COLO668 (cell line): ENCODE data around the gene DRGX.

Source experiments
- DNase-seq: peaks from one replicate; lab custom pipeline; 2025; ENCODE audit not compliant: unreplicated experiment; lab: John Stamatoyannopoulos, UW

DRGX gene

DNA sequence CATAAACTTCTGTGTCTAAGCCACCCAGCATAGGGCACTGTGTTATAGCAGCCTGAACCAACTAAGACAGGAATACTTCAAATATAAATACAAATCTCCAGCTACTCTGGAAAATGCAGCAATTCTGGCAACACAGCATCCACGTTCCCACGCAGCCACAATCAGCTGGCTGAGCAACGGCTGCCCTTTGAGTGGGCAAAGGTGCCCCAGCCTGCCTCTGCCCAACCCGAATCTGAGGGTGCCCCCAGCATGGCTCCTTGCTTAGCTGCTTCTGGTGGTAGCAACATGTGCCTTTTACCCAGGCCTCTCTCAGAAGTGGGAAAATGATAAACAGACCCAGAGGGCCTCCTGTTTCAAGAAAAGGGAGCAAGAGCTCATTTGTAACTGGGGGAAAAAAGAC lies 12.0 kb downstream of the DRGX start:
- DNase-seq = no peak

DNA sequence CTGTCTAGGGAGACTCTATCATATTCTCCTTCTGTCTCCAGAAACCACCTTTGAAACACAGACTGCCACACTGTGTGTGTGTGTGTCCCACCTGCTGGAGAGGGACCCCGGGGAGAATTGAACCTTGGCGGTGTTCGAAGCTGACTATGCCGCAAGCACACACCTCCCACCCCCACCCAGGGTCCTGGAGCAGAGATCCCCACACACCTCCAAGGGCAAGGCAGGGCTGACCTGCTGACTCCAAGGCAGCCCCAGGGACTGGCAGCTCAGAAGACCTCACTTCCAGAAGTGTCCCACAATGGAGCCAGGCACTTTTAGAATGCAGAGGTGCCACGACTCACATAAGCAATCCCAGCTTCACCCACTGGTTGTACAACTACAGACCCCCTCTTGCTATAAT lies 13.1 kb downstream of the DRGX start:
- DNase-seq = no peak

DNA sequence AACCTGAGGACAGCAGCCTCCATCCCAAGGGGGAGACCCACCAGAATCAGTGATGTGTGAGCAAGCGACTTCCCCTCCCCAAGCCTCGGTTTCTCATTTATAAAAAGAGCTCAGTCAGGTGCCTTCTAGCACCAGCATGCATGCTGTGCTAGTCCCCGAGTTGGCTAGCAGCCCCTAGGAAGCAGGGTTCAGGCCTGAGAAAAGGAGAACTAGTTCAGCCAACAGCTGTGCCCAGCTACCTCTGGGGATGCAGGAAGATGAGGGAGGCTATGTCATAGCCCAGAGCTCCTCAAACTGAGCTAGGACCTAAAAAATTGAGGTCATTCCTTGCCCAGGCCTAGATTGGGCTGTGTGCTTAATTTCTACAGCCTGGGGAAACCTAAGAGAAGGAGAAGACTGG lies 13.7 kb downstream of the DRGX start:
- no peak for DNase-seq

DNA sequence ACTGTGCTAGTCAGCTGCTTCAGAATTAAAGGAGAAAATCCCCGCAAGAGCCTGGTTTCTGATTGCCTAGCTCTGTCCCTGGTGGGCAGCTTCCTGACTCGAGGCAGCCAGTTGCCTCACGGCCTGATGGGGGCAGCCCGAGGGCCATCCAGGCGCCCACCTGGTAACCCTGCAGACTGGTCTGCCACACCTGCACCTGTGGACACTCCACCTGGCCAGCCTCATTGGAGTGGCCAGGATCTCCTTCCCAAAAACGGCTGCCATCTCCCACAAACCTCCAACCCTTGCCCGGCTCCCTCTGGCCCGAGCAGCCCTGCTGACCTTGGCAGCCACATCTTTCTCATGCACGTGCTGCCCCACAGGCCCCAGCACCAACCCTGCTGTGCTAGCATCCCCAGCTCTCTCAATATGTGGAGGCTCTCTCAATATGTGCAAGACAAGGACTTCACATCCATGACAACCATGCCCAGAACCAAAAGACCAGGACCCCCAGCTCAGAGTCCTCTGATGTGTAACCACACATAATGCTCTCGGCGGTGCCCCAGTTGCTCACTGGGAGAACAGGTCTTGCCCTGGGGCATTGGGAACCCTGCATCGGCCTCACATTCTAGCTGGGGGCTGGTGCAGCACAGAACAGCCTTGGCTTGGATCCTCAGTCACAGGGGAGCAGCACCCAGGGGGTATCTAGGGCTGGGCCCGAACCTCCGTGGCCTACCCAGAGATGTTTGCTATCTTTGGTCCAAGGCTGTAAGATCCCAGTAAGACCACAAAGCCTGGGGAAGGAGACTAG lies 14.6 kb downstream of the DRGX start:
- DNase-seq = no peak

DNA sequence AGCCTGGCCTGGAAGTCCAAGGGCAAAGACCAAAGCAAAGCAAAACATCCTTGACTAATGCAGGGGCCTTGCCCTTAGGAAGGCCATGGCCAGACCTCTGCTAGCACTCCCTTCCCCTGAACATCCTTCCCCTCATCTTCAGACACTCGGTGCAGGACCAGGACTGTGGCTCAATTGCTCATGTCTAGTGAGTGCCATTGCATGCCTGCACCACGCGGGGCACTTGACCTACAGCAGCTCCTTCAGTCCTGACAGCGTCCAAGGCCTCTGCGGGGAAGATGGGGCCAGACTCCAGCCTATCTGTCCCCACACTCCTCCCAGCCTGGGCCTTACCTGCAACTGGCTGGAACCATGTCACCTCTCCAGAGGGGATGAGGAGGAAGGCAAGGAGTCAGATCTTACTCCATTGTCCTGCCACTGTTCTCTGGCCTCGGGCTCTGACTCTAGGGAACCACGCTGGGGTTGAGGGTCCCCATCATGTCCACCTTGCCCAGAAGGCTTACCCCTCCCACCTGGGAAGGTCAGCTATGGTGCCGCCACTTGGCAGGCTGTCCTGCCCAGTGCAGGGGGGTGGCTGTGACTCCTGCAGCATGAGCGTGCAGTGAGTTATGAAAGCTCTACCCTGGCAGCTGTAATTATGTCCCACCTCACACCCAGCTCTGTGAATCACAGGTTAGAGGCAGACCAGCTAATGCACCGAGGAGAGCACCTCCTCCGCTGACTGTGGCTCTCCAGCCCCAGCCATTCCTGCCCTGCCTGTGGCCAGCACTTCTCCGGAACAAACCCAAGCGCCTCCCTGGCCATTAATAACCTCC lies 16.1 kb downstream of the DRGX start:
- peak; percentile 0 for DNase-seq

DNA sequence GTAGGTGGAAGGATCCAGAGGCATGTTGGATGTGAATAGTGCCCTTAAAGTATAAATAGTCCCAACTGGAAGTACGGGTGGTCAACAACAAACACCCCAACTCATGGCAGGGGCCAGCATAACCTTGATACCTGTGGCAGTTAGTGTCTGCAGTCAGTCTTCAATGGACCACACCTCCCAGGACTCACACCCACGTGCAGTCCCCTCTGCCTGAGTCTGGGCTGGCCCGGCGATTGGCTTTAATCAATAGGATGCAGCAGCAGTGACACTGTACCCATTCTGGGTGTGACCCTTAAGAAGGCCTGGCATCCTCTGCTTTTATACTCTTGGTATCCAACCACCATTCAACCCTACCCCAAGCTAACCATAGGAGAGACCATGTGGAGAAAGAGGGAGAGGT lies 18.6 kb downstream of the DRGX start:
- DNase-seq = no peak

DNA sequence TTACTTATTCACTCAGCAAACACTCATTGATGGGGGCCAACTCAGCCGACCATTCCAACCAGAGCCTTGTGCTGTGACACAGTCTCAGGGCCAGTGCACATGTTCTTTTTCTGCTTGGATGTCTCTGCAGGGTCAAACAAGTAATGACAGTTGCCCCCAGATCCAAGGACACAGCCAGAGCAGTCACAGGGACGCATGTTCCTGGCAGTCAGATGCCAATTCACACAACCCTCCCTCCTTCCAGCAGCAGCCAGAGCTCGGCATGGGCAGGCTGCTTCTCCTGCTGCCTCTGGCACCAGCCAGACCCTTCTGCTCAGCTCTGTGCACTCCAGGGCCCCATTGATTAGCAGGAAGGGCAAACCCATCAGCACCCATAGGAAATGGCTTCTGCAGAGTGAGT lies 20.3 kb downstream of the DRGX start:
- DNase-seq = no peak

DNA sequence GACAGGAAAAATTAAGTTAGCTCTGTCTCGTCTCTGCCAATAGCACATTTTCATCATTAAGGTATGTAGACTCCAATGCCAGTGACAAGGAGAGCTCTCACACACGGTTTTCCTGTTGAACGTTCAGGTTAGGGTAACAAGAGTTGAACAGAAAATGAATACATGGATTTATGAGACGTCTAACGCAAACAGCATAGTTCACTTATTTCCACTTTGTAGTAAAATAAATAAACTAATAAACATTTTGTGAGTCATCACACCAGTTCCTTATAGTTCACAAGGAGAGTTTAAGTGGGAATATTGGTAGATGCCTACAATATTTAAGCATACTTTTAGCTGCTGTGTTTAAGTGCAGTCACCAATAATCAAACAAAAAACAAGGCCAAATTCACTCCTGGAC lies 21.1 kb downstream of the DRGX start:
- no peak for DNase-seq

DNA sequence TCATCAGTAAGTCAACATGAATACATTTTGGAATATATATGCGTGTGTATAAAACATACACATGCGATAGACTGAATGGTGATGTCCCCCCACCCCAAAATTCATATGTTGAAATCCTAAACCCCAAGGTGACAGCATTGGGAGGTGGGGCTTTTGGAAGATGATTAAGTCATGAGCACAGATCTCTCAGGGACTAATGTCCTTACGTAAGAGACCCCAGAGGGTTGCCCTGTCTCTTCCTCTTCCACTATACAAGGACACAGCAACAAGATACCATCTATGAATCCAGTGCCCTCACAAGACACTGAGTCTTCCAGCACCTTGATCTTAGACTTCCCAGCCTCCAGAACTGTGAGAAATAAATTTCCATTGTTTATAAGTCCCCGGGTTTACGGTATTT lies 22.5 kb downstream of the DRGX start:
- DNase-seq = no peak

DNA sequence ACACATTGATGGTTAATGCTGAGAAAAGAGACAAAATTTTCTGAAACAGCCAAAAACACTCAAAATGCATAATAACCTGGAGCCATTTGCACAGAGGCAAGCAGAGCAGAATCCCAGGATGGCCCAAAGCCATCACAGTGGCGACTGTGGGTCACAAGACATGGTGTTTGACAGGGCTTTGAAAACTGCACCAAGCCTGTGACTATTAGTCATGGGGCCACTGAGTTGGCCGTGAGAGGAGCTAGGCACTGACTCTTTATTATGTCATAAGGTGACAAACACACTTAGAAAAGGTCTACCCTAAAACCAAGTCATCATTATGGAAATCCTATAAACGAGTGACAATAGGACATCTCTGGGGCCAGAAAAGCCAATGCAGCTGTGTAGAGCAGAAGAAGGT lies 23.9 kb downstream of the DRGX start:
- DNase-seq = no peak

DNA sequence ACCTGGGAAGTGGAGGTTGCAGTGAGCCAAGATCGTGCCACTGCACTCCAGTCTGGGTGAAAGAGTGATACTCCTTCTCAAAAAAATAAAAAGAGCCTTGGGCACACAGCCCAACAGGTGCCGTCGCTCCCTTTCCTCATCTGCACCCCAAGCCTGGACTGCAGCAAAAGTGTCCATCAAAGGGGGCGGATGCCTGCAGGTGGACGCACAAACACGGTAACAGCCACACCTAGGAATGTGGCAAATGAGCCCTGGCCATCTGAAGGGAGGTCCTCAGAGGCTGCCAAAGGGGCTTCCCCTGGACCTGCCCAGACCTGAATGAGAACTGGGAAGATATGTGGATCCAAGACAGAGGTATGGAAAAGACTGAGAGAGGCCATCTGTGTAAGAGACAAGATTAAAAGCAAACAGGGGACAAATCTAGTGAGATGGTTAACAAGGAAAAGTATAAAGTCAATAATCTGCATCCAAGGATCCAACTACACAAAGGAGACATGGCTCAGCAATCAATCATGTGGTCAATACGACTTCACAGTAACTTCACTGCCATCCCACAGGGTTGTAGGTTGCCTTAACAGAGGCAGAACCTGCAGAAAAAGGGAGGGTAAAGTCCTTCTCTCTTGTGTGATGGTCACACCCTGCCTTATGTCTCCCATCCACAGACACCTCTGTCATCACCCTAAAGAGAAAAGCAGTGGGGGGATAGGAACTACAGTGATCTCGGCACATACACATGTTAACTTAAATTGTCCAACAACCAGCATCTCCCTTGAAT lies 25.4 kb downstream of the DRGX start:
- DNase-seq = no peak

DNA sequence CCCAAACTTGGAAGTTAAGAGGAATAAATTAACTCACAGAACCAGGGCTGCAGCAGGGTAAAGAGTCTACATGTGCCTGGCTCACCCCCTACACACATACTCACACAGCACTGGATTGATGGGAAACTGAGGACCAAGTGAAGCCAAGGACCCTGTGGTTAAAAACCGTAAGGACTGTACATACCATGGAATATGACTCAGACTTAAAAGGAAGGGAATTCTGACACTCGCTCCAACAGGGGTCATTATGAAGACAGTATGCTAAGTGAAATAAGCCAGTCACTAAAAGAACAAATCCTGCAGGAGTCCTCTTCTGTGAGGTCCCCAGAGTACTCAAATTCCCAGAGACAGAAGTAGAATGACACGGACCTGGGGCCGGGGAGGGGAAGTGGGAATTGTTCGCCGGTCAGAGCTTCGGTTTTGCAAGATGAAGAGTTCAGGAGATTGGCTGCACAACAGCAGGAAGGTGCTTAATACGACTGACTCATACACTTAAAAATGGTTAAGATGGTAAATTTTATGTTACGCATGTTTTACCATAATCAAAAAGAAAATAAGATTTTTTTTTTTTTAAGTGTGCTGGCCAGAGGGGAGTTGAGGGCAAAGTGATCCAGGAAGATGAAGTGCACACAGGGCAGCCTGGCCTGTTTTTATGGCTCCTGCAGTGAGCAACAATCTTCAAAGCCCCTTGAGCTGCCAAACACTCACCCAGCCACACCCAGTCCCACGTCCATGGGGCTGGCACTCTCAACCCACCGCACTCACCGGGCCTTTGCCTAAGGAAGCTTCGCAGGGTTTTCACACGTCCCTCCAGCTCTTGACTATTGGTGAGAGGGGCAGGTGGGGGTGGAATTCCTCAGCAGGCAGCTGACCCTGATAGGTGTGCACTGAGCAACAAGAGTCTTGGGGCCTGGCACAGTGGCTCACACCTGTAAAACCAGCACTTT lies 26.4 kb downstream of the DRGX start:
- no peak for DNase-seq

DNA sequence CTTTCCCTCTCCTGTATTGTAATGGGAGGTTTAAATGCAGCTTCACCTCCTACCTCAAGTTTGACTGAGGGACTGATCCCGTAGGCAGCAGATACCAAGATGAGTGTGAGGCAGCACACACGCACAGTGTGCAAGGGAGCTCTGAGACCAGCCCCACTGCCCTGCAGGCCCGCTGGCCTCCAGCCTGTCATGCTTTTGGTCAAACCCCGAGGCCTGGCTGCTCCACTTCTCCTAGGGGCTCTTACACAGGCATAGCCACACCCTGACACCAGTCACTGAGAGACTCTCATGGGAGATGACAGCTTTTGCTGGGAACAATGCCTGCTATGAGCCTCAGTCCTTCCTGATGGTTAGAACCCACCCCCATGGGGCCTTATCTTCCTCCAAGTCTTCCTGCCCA lies 27.6 kb downstream of the DRGX start:
- DNase-seq = no peak

DNA sequence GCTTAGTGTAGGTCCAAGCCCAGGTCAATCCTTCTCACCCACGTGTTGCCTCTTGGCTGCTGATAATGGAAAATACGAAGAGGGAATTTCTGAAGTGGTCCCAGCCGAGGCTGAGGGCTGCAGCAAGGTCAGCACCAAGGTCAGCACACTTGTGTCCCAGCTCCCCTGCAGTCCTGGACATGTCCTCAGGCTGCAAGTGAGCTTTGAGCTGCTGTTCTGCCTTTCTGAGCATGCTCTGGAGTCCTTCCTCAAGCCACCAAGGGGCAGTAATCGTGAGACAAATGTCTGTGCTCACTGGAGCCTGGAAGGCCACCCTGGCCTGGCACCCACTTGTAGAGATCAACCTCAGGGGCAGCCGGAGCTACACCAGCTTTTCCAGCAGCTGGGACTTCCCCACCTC lies 28.3 kb downstream of the DRGX start:
- no peak for DNase-seq

DNA sequence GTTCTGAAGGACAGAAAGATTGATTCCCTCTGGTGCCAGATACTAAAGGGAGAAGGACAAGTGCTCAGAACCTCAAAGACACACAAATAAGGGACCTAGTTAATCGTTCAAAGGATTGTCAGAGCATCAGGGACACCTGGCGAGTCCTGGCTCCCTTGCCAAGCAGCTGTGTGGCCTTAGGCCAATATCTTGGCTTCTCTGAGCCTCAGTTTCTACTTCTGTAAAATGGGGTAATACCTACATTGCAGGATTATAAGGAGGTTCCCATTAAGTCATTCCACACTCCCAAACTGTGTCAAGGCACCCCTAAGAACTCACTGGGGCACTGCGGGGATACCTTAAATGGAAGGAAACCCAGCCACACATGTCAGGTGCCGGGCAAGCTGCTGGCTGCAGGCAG lies 29.4 kb downstream of the DRGX start:
- DNase-seq = no peak

DNA sequence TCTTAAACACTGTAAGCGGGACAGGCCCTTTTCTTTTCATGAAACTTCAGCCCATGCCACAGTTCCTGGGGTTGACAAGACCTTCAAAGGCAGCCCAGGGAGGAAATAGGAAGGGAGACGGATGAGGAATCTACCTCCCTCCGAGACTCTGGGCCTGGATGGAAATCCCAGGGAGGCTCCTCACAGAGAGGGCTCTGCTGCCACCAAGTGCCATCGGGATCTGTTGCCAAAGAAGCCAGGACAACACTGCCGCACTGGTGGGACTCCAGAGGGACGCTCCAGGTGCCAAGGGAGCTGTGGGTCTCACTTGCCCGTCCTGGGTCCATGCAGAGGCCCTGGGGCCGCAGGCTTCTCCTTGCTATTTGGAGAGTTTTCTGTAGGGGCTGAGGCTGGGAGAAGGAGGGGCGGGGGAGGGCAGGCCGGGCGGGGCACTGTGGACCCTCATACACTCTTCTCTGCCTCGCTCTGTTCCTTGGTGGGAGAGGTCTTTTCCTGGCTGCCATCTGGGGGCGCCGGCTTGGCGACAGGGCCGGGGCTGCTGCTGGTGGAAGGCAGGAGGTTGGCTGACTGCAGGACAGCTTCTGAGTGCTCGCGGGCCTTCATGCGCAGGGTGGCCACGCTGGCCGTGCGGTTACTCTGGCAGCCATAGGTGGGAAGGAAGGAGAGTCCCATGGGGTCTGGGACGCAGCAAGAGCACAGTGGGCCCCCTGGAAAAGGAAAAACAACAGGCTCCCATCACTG lies 30.0 kb downstream of the DRGX start:
- DNase-seq = no peak

DNA sequence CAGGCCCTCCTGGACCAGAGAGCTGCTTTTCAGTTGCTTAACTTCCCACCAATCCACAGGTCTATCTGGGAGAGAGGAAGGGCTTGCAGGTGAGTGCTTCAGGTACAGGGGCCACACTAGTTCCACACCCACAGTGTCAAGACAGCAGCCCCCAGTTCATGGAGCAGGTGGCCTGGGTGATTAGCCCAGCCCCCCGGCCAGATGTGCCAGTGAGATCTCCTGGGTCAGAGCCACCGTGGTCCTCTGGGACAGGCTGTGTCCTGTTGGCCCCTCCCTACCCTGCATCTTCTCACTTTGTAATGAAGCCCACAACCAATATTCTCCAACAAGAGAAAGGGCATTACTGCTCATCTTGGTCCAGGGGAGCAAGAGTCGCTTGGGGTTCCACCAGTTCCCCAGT lies 30.6 kb downstream of the DRGX start:
- DNase-seq = no peak

DNA sequence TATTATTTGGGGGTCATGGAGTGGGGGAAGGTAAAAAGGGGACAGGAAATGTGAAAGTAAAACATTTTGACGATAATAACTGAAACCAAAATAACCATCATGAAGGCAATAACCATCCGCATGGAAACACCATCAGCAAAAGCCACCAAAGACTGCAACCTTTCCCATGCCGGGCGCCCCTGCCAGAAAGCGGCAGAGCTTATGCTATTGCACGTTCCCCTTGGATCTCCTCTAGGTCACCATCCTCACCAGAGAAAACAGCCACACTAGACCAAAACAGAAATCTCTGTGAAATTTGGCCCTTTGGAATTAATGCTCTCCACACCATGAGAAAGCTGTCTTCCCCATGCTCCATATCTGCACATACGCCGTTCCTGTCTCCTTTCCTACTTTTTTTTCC lies 31.1 kb downstream of the DRGX start:
- DNase-seq = no peak

DNA sequence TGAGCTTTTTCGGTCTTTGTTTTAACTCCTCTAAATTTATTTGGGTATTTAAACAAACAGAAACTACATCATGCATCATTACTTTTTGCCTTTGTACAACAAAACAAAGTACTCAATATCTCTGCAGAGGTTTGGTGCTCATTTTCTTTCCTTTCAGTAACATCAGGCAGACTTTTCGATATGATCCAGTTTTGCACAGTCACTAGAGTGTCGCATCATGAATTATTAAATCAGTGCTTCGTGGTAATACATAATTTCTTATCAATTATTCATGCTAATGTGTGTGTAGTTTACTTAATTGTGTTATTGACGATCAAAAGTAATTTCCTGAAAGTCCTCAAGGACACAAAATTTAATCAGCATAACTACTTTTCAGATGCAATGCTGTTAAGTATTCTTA lies 31.8 kb downstream of the DRGX start:
- DNase-seq = no peak
